IMR-90 (cell line): Measurements from ENCODE around the gene PMM1.
"Not testable (repeated sequence)": the region's sequence is repeated elsewhere in the genome, so short reads cannot be mapped to it uniquely, and the experiment has no call there.

Source experiments
- CEBPB ChIP-seq: IDR thresholded peaks from 2 replicates; pipeline ENCODE4 v1.6.1; 2012; ENCODE audit warnings: low read depth, low read length, improper control_type of control experiment
- CHD1 ChIP-seq: IDR thresholded peaks from 2 replicates; pipeline ENCODE4 v1.6.1; 2012; ENCODE audit warnings: low read depth, low read length, improper control_type of control experiment
- CTCF ChIP-seq: conservative IDR thresholded peaks from 2 replicates; pipeline ENCODE4 v1.5.1; 2012; ENCODE audit warnings: mild to moderate bottlenecking, low read depth, low read length, improper control_type of control experiment
- FOS ChIP-seq: fragments of 150-350 bp; IDR thresholded peaks from 2 replicates; pipeline ENCODE4 v1.6.1; 2016; ENCODE audit warnings: low read depth, low read length
- MAFK ChIP-seq: IDR thresholded peaks from 2 replicates; pipeline ENCODE4 v1.6.1; 2012; ENCODE audit warnings: low read depth, low read length, improper control_type of control experiment
- MAZ ChIP-seq: IDR thresholded peaks from 2 replicates; pipeline ENCODE4 v1.6.1; 2012; ENCODE audit warnings: low read depth, mild to moderate bottlenecking, low read length, improper control_type of control experiment, moderate library complexity, borderline replicate concordance
- NFE2L2 ChIP-seq: fragments of 150-350 bp; IDR thresholded peaks from 2 replicates; pipeline ENCODE4 v1.6.1; 2016; ENCODE audit warnings: low read depth, mild to moderate bottlenecking, low read length
- POLR2A ChIP-seq: IDR thresholded peaks from 2 replicates; pipeline ENCODE4 v1.6.1; 2012; ENCODE audit warnings: mild to moderate bottlenecking, low read depth, low read length
- RAD21 ChIP-seq: IDR thresholded peaks from 2 replicates; pipeline ENCODE4 v1.6.1; 2012; ENCODE audit warnings: low read length, improper control_type of control experiment
- RCOR1 ChIP-seq: IDR thresholded peaks from 2 replicates; pipeline ENCODE4 v1.6.1; 2012; ENCODE audit warnings: mild to moderate bottlenecking, low read length, improper control_type of control experiment; ENCODE audit not compliant: insufficient replicate concordance
- RFX5 ChIP-seq: IDR thresholded peaks from 2 replicates; pipeline ENCODE4 v1.8.0; 2012; ENCODE audit warnings: low read depth, mild to moderate bottlenecking, low read length, moderate library complexity
- SMC3 ChIP-seq: fragments of 150-350 bp; IDR thresholded peaks from 2 replicates; pipeline ENCODE4 v1.6.1; 2016; ENCODE audit warnings: low read depth, mild to moderate bottlenecking, antibody characterized with exemption, low read length, moderate library complexity
- USF2 ChIP-seq: fragments of 150-350 bp; IDR thresholded peaks from 2 replicates; pipeline ENCODE4 v1.6.1; 2017; ENCODE audit warnings: mild to moderate bottlenecking, antibody characterized with exemption, low read length, low read depth
- TF ChIP-seq, protein P1 (sequence below): fragments of 150-350 bp; IDR thresholded peaks from 2 replicates; pipeline ENCODE4 v1.6.1; 2016; ENCODE audit warnings: low read depth, mild to moderate bottlenecking, low read length, moderate library complexity, borderline replicate concordance

- TF ChIP-seq USF2, CTCF, NFE2L2, RAD21, POLR2A, MAFK, RFX5, SMC3, RCOR1, MAZ, FOS, CEBPB, CHD1: not testable (repeated sequence)
- TF ChIP-seq, protein P1, sequence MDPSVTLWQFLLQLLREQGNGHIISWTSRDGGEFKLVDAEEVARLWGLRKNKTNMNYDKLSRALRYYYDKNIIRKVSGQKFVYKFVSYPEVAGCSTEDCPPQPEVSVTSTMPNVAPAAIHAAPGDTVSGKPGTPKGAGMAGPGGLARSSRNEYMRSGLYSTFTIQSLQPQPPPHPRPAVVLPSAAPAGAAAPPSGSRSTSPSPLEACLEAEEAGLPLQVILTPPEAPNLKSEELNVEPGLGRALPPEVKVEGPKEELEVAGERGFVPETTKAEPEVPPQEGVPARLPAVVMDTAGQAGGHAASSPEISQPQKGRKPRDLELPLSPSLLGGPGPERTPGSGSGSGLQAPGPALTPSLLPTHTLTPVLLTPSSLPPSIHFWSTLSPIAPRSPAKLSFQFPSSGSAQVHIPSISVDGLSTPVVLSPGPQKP = not testable (repeated sequence)
Observed at GRCh38 chr22:41593336-41593960, 3.8 kb upstream of the PMM1 start.
